HepG2 (cell line): Measurements from ENCODE around the gene PCGF6. TPM values are rescaled to one million over a fixed set of nuclear protein-coding genes. Genes with fewer than 3 reads are reported as not detected.

Experiments used
- ATAC-seq: fragments of 200-7000 bp; cut with Tn5 transposase; 3 replicates; pipeline ENCODE4 v1.9.1; 2020; ENCODE audit warnings: mild to moderate bottlenecking, moderate library complexity
- BruUV-seq: library from RNA; stranded (reverse); fragments of 400-500 nt; replicated peaks from 2 replicates; lab custom pipeline; 2021; lab: Mats Ljungman, UMichigan
- CTCF ChIA-PET: fragments of 300-600 bp; formaldehyde crosslinking; extraction: SDS; loops from one replicate; lab custom pipeline; 2021; ENCODE audit warnings: low total read pairs, inconsistent platforms, low intra/inter-chr PET ratio; lab: Yijun Ruan, JAX
- POLR2A ChIA-PET: fragments of 350-600 bp; sonication (Branson Sonifier 250); formaldehyde crosslinking; loops from one replicate; lab custom pipeline; 2020; ENCODE audit warnings: antibody characterized with exemption, inconsistent platforms; lab: Yijun Ruan, JAX
- DNase-seq: peaks from one replicate; pipeline ENCODE4 v3.0.0-alpha.2; 2015; ENCODE audit warnings: low spot score
- FAIRE-seq: peaks from 3 replicates; lab custom pipeline; 2011; peaks lifted over from hg19 to GRCh38; lab: Jason Lieb, UNC
- H2AFZ ChIP-seq: one replicate; pipeline ENCODE4 v1.6.1; 2011; ENCODE audit warnings: low read length, inconsistent platforms
- H3K27ac ChIP-seq: fragments of 300-600 bp; 3 replicates; pipeline ENCODE4 v1.8.0; 2011; ENCODE audit warnings: mixed run types, mild to moderate bottlenecking, mixed read lengths, low read length, inconsistent platforms; ENCODE audit not compliant: insufficient read depth; ENCODE audit errors: extremely low read length
- H3K27me3 ChIP-seq, 2 experiments: fragments of 200-600 bp in 1 of 2; 2 replicates in 1 of 2; 3 replicates in 1 of 2; pipeline versions ENCODE4 v1.6.0 to v1.8.0; 2011; ENCODE audit warnings: low read length in 2 of 2, mild to moderate bottlenecking in 2 of 2, moderate library complexity in 2 of 2, inconsistent platforms in 1 of 2; ENCODE audit not compliant: insufficient read depth in 2 of 2, control insufficient read depth in 1 of 2
- H3K36me3 ChIP-seq, 2 experiments: fragments of 200-600 bp in 1 of 2; replicated peaks in 1 of 2; 2 replicates in 1 of 2; 3 replicates in 1 of 2; pipeline versions ENCODE4 v1.5.1 to v1.8.0; 2011; ENCODE audit warnings: low read length in 2 of 2, inconsistent platforms in 1 of 2; ENCODE audit not compliant: insufficient read depth in 2 of 2, control insufficient read depth in 1 of 2
- H3K4me1 ChIP-seq: 2 replicates; pipeline ENCODE4 v1.5.1; 2012; ENCODE audit warnings: low read length, inconsistent platforms; ENCODE audit not compliant: insufficient read depth
- H3K4me2 ChIP-seq: 2 replicates; pipeline ENCODE4 v1.6.0; 2011; ENCODE audit warnings: low read depth, low read length, inconsistent platforms
- H3K4me3 ChIP-seq, 3 experiments: fragments of 200-600 bp in 1 of 3; sonication (generic), shearing (Covaris generic) in 1 of 3; replicated peaks in 1 of 3; 2 replicates each; pipeline ENCODE4 v1.5.1; 2011 to 2016; ENCODE audit warnings: low read length in 3 of 3, inconsistent platforms in 2 of 3, low read depth in 2 of 3, mild to moderate bottlenecking in 2 of 3, control low read depth in 1 of 3, mixed read lengths in 1 of 3; ENCODE audit not compliant: insufficient read depth in 1 of 3
- H3K79me2 ChIP-seq: one replicate; pipeline ENCODE4 v1.6.1; 2011; ENCODE audit warnings: low read length, inconsistent platforms; ENCODE audit not compliant: insufficient read depth
- H3K9ac ChIP-seq: 2 replicates; pipeline ENCODE4 v1.6.0; 2011; ENCODE audit warnings: mild to moderate bottlenecking, low read depth, low read length, inconsistent platforms; ENCODE audit not compliant: insufficient read depth
- H3K9me3 ChIP-seq: 2 replicates; pipeline ENCODE4 v1.5.1; 2012; ENCODE audit warnings: mild to moderate bottlenecking, low read length
- H4K20me1 ChIP-seq: 2 replicates; pipeline ENCODE4 v1.6.0; 2011; ENCODE audit warnings: inconsistent platforms, mild to moderate bottlenecking, low read length, moderate library complexity; ENCODE audit not compliant: insufficient read depth
- GPN1 ChIP-seq: sonication (generic); formaldehyde crosslinking; IDR thresholded peaks from 2 replicates; pipeline ENCODE4 v1.5.1; 2020; ENCODE audit warnings: missing genetic modification reagents, borderline replicate concordance
- HDAC1 ChIP-seq: sonication (generic); formaldehyde crosslinking; IDR thresholded peaks from 2 replicates; pipeline ENCODE4 v1.5.1; 2020; ENCODE audit warnings: mild to moderate bottlenecking, missing genetic modification reagents
- JUN ChIP-seq: sonication (generic); formaldehyde crosslinking; IDR thresholded peaks from 2 replicates; pipeline ENCODE4 v1.4.0; 2020; ENCODE audit warnings: mild to moderate bottlenecking, missing genetic modification reagents
- SOX13 ChIP-seq, 3 experiments: fragments of 450-650 bp in 1 of 3; sonication (generic) in 1 of 3; formaldehyde crosslinking in 1 of 3; IDR thresholded peaks in 2 of 3; conservative IDR thresholded peaks in 1 of 3; 2 replicates each; pipeline versions ENCODE4 v1.5.0 to v1.6.1; 2016 to 2020; ENCODE audit warnings: antibody characterized with exemption in 1 of 3, mild to moderate bottlenecking in 1 of 3, missing compliant biosample characterization in 1 of 3, missing genetic modification reagents in 1 of 3, moderate library complexity in 1 of 3
- TFDP2 ChIP-seq: sonication (generic); formaldehyde crosslinking; IDR thresholded peaks from 2 replicates; pipeline ENCODE4 v1.4.0; 2020; ENCODE audit warnings: missing genetic modification reagents
- ZNF253 ChIP-seq: sonication (generic); formaldehyde crosslinking; IDR thresholded peaks from 2 replicates; pipeline ENCODE4 v1.8.0; 2022; ENCODE audit warnings: mild to moderate bottlenecking, missing genetic modification reagents, borderline replicate concordance
- ZNF3 ChIP-seq: IDR thresholded peaks from 2 replicates; pipeline ENCODE4 v1.7.0; 2017; ENCODE audit warnings: inconsistent platforms
- ZNF724P ChIP-seq: sonication (generic); formaldehyde crosslinking; IDR thresholded peaks from 2 replicates; pipeline ENCODE4 v1.8.0; 2022; ENCODE audit warnings: missing genetic modification reagents, borderline replicate concordance
- WGBS: methylation state at CpG from one replicate; pipeline ENCODE4 v1.1.6; 2017; ENCODE audit warnings: low lambda C conversion rate; 5-methylcytosine and 5-hydroxymethylcytosine counted together
- in situ Hi-C: cut with HindIII; loops from 2 replicates; pipeline ENCODE4 v1.10.0; 2017; ENCODE audit warnings: low pct_unique_long_range_greater_than_20kb; ENCODE audit not compliant: extremely low pct_ligation_motif_present
- intact Hi-C: fragments of 100-400 bp; cut with micrococcal nuclease; formaldehyde crosslinking; loops from one replicate; pipeline ENCODE4 v1.10.0; 2022; ENCODE audit not compliant: unreplicated experiment
- polyA plus RNA-seq, 8 experiments: library from polyadenylated mRNA; depleted of rRNA in 3 of 8; stranded (reverse) in 7 of 8; unstranded in 1 of 8; fragments of >200 nt; fragmentation: Illumina TruSeq in 4 of 8; extraction: Trizol in 4 of 8; gene quantifications; 2 replicates each; pipeline versions ENCODE4 v1.2.1 to v1.2.3, GENCODE V29; 2011 to 2016; ENCODE audit warnings: low read depth in 4 of 8, missing spikeins in 1 of 8, mixed read lengths in 1 of 8; ENCODE audit not compliant: insufficient read depth in 1 of 8
- total RNA-seq, 5 experiments: library from RNA; depleted of rRNA; stranded (reverse); fragments of >200 nt; fragmentation: Illumina TruSeq; extraction: Trizol; gene quantifications; 2 replicates each; pipeline ENCODE4 v1.2.3, GENCODE V29; 2016; ENCODE audit warnings: low read depth in 1 of 5
- TF ChIP-seq, protein P1 (sequence below): IDR thresholded peaks from 2 replicates; pipeline ENCODE4 v1.6.1; 2016; ENCODE audit warnings: missing compliant biosample characterization, missing genetic modification reagents, borderline replicate concordance
- TF ChIP-seq, protein P2 (sequence below): sonication (generic); formaldehyde crosslinking; IDR thresholded peaks from 2 replicates; pipeline ENCODE4 v1.4.0; 2020; ENCODE audit warnings: missing genetic modification reagents
- TF ChIP-seq, protein P3 (sequence below): sonication (generic); formaldehyde crosslinking; IDR thresholded peaks from 2 replicates; pipeline ENCODE4 v1.8.0; 2022; ENCODE audit warnings: low read depth, missing genetic modification reagents

PCGF6 gene
- total and polyA plus RNA-seq, 2 of the 13 experiments (the other 11 are each of a cell fraction or from before 2014, with no cell fraction given): 5.2 to 19.4 TPM

DNA sequence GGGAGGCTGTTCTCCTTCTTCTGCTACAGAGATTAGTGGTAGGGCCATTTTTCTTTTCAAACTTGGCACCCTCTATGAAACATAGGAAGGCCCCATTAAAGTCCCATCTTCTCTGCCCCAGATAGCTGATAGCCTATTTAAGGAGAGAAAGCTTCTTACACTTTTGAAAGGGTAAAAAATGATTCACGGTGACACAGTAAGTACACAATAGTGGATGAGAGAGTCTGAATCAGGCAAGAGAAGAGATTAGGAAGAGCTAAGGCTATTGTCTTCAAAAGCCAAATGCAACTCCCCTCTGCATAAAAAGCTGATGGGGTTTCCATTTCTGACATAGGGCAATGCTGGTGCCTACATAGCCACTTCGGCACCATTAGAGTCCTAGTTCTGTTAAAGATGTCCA is 70.4 kb downstream of the PCGF6 start:
- no peak for DNase-seq
- no peaks in the 10 kb centered on the region for H3K79me2 ChIP-seq
- ChIA-PET POLR2A (no interaction called here), CTCF (no interaction called here)
- H3K27ac ChIP-seq: no peak overlapping the region
- H2AFZ ChIP-seq: no peak overlapping the region
- no peak for ATAC-seq
- H3K9me3 ChIP-seq: no peaks in the 10 kb centered on the region
- in situ Hi-C loops (no loop called here), intact Hi-C loops (no loop called here)
- no TSS peak for BruUV-seq
- no peaks in the 10 kb centered on the region for H3K36me3 ChIP-seq
- no peak for FAIRE-seq
- H3K27me3 ChIP-seq: peaks cover 10 to 36% of the 10 kb centered on the region in 2 experiments; a peak in 4 of 5 replicates
- no peak overlapping the region for H3K9ac ChIP-seq
- H4K20me1 ChIP-seq: 0 out of 2 replicates have a peak, but pooled peaks cover 3% of the 10 kb centered on the region
- 6% methylated on average over 2 of the region's 2 CpGs for WGBS
- H3K4me3 ChIP-seq: no peak overlapping the region
- H3K4me1 ChIP-seq: peaks cover 14% of the 10 kb centered on the region; the same call in 1 of the 2 replicates
- H3K4me2 ChIP-seq: no peak overlapping the region
- no peak for TF ChIP-seq JUN (CRISPR knock-in tag)

- CTCF ChIA-PET: no interaction called here
- WGBS: 12% methylated on average over 3 of the region's 3 CpGs
- BruUV-seq: no TSS peak
- no peak overlapping the region for H3K27ac ChIP-seq
- H3K79me2 ChIP-seq: no peaks in the 10 kb centered on the region
- in situ Hi-C loops (no loop called here), intact Hi-C loops (no loop called here)
- ATAC-seq: no peak
- POLR2A ChIA-PET: no interaction called here
- no peaks in the 10 kb centered on the region for H3K36me3 ChIP-seq
- no peak overlapping the region for H3K9ac ChIP-seq
- no peak overlapping the region for H2AFZ ChIP-seq
- peaks cover 10 to 40% of the 10 kb centered on the region in 2 experiments; a peak in 4 of 5 replicates for H3K27me3 ChIP-seq
- no peaks in the 10 kb centered on the region for H3K9me3 ChIP-seq
- 0 out of 2 replicates have a peak, but pooled peaks cover 3% of the 10 kb centered on the region for H4K20me1 ChIP-seq
- H3K4me3 ChIP-seq: no peak overlapping the region
- FAIRE-seq: no peak
- H3K4me1 ChIP-seq: peaks cover 14% of the 10 kb centered on the region; the same call in 1 of the 2 replicates
- DNase-seq: no peak
- no peak overlapping the region for H3K4me2 ChIP-seq
- TF ChIP-seq, protein P1, sequence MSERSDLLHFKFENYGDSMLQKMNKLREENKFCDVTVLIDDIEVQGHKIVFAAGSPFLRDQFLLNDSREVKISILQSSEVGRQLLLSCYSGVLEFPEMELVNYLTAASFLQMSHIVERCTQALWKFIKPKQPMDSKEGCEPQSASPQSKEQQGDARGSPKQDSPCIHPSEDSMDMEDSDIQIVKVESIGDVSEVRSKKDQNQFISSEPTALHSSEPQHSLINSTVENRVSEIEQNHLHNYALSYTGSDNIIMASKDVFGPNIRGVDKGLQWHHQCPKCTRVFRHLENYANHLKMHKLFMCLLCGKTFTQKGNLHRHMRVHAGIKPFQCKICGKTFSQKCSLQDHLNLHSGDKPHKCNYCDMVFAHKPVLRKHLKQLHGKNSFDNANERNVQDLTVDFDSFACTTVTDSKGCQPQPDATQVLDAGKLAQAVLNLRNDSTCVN (CRISPR knock-in tag): no peak
- TF ChIP-seq SOX13 (IDR thresholded peaks at IDR 0.05): no peak
- TF ChIP-seq SOX13 (CRISPR knock-in tag; conservative IDR thresholded peaks at IDR 0.05 in 1 of 2, IDR thresholded peaks at IDR 0.05 in 1 of 2): no peak
- TF ChIP-seq GPN1 (CRISPR knock-in tag): no peak
- no peak for TF ChIP-seq ZNF3 (CRISPR knock-in tag)
- no peak for TF ChIP-seq ZNF253 (CRISPR knock-in tag)
- TF ChIP-seq HDAC1 (CRISPR knock-in tag): no peak
- TF ChIP-seq, protein P2, sequence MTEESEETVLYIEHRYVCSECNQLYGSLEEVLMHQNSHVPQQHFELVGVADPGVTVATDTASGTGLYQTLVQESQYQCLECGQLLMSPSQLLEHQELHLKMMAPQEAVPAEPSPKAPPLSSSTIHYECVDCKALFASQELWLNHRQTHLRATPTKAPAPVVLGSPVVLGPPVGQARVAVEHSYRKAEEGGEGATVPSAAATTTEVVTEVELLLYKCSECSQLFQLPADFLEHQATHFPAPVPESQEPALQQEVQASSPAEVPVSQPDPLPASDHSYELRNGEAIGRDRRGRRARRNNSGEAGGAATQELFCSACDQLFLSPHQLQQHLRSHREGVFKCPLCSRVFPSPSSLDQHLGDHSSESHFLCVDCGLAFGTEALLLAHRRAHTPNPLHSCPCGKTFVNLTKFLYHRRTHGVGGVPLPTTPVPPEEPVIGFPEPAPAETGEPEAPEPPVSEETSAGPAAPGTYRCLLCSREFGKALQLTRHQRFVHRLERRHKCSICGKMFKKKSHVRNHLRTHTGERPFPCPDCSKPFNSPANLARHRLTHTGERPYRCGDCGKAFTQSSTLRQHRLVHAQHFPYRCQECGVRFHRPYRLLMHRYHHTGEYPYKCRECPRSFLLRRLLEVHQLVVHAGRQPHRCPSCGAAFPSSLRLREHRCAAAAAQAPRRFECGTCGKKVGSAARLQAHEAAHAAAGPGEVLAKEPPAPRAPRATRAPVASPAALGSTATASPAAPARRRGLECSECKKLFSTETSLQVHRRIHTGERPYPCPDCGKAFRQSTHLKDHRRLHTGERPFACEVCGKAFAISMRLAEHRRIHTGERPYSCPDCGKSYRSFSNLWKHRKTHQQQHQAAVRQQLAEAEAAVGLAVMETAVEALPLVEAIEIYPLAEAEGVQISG (CRISPR knock-in tag): no peak
- no peak for TF ChIP-seq TFDP2
- no peak for TF ChIP-seq ZNF724P
- TF ChIP-seq, protein P3, sequence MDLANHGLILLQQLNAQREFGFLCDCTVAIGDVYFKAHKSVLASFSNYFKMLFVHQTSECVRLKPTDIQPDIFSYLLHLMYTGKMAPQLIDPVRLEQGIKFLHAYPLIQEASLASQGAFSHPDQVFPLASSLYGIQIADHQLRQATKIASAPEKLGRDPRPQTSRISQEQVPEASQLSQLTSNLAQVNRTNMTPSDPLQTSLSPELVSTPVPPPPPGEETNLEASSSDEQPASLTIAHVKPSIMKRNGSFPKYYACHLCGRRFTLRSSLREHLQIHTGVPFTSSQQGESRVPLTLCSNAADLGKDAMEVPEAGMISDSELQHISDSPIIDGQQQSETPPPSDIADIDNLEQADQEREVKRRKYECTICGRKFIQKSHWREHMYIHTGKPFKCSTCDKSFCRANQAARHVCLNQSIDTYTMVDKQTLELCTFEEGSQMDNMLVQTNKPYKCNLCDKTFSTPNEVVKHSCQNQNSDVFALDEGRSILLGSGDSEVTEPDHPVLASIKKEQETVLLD (CRISPR knock-in tag): no peak
Measured at GRCh38 chr10:103280031-103280430, 70.9 kb downstream of the PCGF6 start.
